DMS53 treated with DMSO at 0.1 percent for 48 hours (cell line): ENCODE data around the gene ZNF383.
"Not testable (repeated sequence)": the region's sequence is repeated elsewhere in the genome, so short reads cannot be mapped to it uniquely, and the experiment has no call there.

Source experiments
- DNase-seq: peaks from one replicate; lab custom pipeline; 2025; ENCODE audit not compliant: unreplicated experiment; lab: John Stamatoyannopoulos, UW

Gene ZNF383

GRCh38 chr19:37292998-37293939, 75.3 kb downstream of the ZNF383 start:
- not testable (repeated sequence) for DNase-seq

- not testable (repeated sequence) for DNase-seq
Observed at GRCh38 chr19:37294246-37294645, 76.2 kb downstream of the ZNF383 start.
